HG03103 (cell line): ENCODE data around the gene CES3.
A peak's percentile ranks its signal among the peaks of the same experiment; 100 is the strongest.
"Not testable (repeated sequence)": the region's sequence is repeated elsewhere in the genome, so short reads cannot be mapped to it uniquely, and the experiment has no call there.

Source experiments
- ATAC-seq: cut with Tn5 transposase; IDR thresholded peaks from one replicate; pipeline ENCODE4 v1.9.1; 2021; ENCODE audit warnings: low read depth; ENCODE audit not compliant: unreplicated experiment

Gene CES3

DNA sequence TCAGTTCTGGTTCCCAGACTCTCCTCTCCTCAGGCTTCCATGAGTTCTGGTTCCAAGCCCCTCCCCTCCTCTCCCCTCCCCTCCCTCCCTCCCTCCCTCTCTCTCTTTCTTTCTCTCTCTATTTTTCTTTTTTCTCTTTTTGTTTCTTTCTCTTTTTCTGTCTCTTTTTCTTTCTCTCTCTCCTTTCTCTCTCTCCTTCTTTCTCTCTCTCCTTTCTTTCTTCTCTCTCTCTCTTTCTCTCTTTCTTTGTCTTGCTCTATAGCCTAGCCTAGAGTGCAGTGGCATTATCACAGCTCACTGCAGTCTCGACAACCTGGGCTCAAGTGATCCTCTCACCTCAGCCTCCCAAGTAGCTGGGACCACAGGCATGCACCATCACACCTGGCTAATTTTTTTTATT lies 796 bp upstream of the CES3 start:
- ATAC-seq, result no peak

- no peak for ATAC-seq
These were observed 848 bp downstream of the CES3 start for GRCh38 chr16:66961914-66962313.

DNA sequence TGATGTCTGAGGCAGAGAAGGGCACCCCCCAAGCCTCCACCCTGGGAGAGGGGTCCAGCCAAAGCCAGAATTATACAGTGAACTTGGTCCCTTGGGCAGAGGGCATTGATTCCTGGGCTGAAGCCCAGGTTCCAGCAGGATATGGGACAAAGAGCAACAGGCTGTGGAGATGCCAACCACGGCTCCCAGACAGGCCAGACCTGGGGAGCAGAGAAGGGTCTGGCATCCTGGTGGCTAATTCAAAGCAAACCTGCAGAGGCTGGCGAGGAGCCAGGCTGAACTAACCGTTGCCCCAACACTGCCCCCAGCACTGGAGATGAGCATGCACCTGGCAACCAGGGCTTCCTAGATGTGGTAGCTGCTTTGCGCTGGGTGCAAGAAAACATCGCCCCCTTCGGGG lies 3.0 kb downstream of the CES3 start:
- ATAC-seq, result no peak

GRCh38 chr16:66968847-66969246 lies 7.8 kb downstream of the CES3 start:
- ATAC-seq, result no peak

GRCh38 chr16:66970775-66971720 lies 10.0 kb downstream of the CES3 start:
- no peak for ATAC-seq

DNA sequence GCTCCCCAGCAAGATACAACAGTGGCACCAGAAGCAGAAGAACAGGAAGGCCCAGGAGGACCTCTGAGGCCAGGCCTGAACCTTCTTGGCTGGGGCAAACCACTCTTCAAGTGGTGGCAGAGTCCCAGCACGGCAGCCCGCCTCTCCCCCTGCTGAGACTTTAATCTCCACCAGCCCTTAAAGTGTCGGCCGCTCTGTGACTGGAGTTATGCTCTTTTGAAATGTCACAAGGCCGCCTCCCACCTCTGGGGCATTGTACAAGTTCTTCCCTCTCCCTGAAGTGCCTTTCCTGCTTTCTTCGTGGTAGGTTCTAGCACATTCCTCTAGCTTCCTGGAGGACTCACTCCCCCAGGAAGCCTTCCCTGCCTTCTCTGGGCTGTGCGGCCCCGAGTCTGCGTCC lies 11.9 kb downstream of the CES3 start:
- no peak for ATAC-seq

- no peak for ATAC-seq
These were observed 12.7 kb downstream of the CES3 start for GRCh38 chr16:66973716-66974115.

DNA sequence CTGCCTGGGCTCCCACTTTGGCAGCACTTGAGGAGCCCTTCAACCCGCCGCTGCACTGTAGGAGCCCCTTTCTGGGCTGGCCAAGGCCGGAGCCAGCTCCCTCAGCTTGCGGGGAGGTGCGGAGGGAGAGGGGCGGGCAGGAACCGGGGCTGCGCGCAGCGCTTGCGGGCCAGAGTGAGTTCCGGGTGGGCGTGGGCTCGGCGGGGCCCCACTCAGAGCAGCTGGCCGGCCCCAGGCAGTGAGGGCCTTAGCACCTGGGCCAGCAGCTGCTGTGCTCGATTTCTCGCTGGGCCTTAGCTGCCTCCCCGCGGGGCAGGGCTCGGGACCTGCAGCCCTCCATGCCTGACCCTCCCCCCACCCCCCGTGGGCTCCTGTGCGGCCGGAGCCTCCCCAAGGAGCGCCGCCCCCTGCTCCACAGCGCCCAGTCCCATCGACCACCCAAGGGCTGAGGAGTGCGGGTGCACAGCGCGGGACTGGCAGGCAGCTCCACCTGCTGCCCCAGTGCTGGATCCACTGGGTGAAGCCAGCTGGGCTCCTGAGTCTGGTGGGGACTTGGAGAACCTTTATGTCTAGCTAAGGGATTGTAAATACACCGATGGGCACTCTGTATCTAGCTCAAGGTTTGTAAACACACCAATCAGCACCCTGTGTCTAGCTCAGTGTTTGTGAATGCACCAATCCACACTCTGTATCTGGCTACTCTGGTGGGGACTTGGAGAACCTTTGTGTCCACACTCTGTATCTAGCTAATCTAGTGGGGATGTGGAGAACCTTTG lies 13.3 kb downstream of the CES3 start:
- not testable (repeated sequence) for ATAC-seq

DNA sequence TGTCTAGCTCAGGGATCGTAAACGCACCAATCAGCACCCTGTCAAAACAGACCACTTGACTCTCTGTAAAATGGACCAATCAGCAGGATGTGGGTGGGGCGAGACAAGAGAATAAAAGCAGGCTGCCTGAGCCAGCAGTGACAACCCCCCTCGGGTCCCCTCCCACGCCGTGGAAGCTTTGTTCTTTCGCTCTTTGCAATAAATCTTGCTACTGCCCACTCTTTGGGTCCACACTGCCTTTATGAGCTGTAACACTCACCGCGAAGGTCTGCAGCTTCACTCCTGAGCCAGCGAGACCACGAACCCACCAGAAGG lies 13.8 kb downstream of the CES3 start:
- not testable (repeated sequence) for ATAC-seq

DNA sequence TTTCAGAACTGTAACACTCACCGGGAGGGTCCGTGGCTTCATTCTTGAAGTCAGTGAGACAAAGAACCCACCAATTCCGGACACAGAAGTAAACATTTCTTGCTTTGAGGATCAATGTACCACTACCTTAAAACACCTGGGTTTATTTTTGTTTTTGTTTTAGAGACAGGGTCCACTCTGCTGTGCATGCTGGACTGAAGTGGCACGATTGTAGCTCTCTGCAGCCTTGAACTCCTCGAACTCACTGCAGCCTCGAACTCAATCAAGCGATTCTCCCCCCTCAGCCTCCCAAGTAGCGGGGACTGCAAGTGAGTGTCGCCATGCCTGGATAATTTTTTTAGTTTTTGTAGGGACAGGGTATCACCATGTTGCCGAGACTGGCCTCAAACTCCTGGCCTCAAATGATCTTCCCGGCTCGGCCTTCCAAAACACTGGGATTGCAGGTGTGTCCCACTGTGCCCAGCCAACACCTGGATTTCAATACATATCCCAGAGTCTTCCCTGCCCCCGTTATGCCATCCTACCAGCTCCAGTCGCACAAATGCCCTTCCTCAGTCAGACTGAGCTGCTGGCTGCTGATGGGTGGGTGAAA lies 14.3 kb downstream of the CES3 start:
- no peak for ATAC-seq

- ATAC-seq, result no peak
These were observed 15.7 kb downstream of the CES3 start for GRCh38 chr16:66976746-66977145.

- peak; percentile 68 for ATAC-seq
These were observed 16.5 kb downstream of the CES3 start for GRCh38 chr16:66977341-66978113.

DNA sequence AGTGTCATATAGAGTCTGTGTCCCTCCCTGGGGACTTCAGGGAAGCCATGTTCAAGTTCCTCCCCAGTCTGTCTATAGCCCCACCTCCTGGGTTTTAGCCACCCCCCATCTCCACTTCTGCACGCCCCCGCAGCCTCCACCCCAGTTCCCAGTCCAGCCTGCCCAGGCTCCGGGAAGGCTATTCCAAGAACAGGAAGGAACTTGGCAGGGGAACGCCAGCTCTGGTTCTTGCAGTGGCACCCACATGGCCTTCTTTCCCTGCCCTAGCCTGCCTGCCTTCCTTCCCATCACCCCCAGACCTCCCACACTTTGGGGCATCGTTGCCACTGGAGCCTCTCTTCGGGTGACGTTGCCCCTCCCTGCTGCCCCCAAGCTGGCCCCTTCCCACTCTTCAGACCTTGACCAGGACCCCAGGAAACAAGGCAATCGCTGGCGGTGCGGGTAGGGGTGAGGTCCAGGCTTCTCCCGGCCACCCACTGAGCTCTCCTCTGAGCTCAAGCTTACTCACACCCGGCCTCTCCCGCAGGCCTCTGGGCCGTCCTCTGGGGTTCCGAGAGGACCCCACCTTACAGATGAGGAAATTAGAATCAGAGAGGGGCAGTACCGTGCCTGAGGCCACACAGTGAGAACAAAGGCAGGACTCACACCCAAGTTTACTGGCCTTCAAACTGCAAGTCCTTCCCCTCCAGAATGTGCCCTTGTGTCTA lies 18.1 kb downstream of the CES3 start:
- ATAC-seq, result no peak

DNA sequence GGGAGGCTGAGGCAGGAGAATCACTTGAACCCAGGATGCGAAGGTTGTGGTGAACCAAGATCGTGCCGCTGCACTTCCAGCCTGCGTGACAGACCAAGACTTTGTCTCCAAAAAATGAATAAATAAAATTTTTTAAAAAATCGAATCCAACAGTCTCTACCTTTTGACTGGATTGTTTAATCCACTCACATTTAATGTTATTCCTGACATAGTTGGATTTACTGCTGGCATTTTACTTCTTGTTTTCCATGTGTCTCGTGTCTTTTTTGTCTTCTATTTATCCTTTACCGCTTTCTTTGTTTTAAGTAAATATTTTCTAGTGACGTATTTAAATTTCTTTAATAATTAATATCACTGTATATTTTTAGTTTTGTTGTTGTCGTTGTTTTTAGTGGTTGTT lies 22.0 kb downstream of the CES3 start:
- ATAC-seq, result no peak

DNA sequence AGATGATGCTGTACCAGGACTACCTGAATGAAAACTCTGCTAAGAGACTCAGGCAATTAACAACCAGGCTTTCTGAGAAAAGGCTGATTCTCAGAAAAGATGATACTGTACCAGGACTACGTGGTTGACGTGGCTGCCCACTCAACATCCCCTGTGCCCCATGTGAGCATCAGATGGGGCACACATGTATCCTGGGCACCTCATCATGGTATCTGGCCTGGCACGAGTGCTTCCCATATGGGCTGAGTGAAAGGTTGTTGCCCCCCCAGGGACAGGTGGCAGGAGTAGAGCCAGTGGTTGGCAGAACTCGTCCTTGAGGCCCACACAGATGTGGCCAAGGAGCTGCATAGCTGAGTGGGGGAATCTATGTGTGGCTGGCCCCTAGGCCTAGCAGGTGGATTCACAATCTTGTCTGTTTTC lies 23.8 kb downstream of the CES3 start:
- no peak for ATAC-seq

DNA sequence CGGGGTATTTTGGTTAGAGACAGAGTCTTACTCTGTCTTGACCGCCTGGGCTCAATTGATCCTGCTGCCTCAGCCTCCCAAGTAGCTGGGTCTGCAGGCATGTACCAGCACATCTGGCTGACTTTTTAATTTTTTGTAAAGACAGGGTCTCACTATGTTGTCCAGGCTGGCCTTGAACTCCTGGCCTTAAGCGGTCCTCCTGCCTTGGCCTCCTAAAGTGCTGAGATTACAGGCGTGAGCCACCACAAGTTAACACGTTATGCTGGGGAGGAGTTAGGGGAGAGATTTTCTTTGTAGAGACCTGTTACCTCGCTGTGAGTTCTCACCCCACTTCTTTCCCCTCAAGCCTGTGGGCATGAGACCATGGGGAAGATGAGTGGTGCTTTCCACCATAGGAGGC lies 25.5 kb downstream of the CES3 start:
- ATAC-seq, result no peak

GRCh38 chr16:66988197-66988788 lies 27.2 kb downstream of the CES3 start, which contains the start of gene CES4A:
TSS of gene CES4A (plus strand) at chr16:66988589. CDS start at chr16:66988773, 184 bp downstream.
- ATAC-seq, result no peak

DNA sequence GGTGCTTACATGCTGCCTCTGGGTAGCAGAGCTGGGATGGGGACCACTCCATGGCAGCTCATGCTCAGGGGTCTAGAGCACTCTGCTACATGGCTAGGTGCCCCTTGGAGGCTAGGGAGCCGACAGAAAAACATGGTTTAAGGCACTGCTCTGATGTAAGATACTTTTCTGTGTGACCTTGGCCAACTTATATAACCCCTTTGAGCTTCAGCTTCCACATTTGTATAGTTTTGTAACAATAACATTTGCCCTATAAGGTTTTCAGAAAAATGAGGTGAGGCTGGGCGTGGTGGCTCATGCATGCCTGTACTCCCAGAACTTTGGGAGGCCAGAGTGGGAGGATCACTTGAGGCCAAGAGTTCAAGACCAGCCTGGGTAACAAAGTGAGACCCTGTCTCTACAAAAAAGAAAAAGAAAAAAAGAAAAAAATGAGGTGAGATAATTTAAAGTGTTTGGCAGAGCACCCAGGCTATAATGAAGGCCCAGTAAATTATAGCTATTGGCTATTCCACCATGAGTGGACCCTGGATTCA lies 30.5 kb downstream of the CES3 start:
- no peak for ATAC-seq

GRCh38 chr16:66993558-66993957 lies 32.5 kb downstream of the CES3 start:
- ATAC-seq, result not testable (repeated sequence)
